Measurements from ENCODE around the gene LATS2.

The LATS2 gene

GRCh38 chr13:21061029-21061763, at the start of gene LATS2:
Gene LATS2, minus strand, starts transcription at chr13:21061586. Its CDS starts 15,560 bp downstream, at chr13:21046026.
- in situ Hi-C loops (cut with HindIII; ENCODE audit: low sequenced_read_pairs): no loop called here

GRCh38 chr13:21109168-21109567, 47.8 kb upstream of the LATS2 start:
- in situ Hi-C loops (cut with HindIII; ENCODE audit: low sequenced_read_pairs): no loop called here

GRCh38 chr13:21106089-21106488, 44.7 kb upstream of the LATS2 start:
- in situ Hi-C loops (cut with HindIII; ENCODE audit: low sequenced_read_pairs): no loop called here

- in situ Hi-C loops (cut with HindIII; ENCODE audit: low sequenced_read_pairs): no loop called here
These were observed 43.0 kb upstream of the LATS2 start for GRCh38 chr13:21104199-21105019.

- in situ Hi-C loops (cut with HindIII; ENCODE audit: low sequenced_read_pairs): no loop called here
These were observed 40.6 kb upstream of the LATS2 start for GRCh38 chr13:21101865-21102576.

- in situ Hi-C loops (cut with HindIII; ENCODE audit: low sequenced_read_pairs): no loop called here
These were observed 39.8 kb upstream of the LATS2 start for GRCh38 chr13:21100994-21101757.

- in situ Hi-C loops (cut with HindIII; ENCODE audit: low sequenced_read_pairs): no loop called here
These were observed 38.8 kb upstream of the LATS2 start for GRCh38 chr13:21100211-21100610.

- in situ Hi-C loops (cut with HindIII; ENCODE audit: low sequenced_read_pairs): no loop called here
These were observed 33.9 kb upstream of the LATS2 start for GRCh38 chr13:21095311-21095710.

GRCh38 chr13:21089830-21090229, 28.4 kb upstream of the LATS2 start:
- in situ Hi-C loops (cut with HindIII; ENCODE audit: low sequenced_read_pairs): no loop called here

- in situ Hi-C loops (cut with HindIII; ENCODE audit: low sequenced_read_pairs): no loop called here
These were observed 27.1 kb upstream of the LATS2 start for GRCh38 chr13:21088534-21088933.

GRCh38 chr13:21086929-21087328, 25.5 kb upstream of the LATS2 start:
- in situ Hi-C loops (cut with HindIII; ENCODE audit: low sequenced_read_pairs): no loop called here

- in situ Hi-C loops (cut with HindIII; ENCODE audit: low sequenced_read_pairs): no loop called here
These were observed 20.5 kb upstream of the LATS2 start for GRCh38 chr13:21081926-21082325.

GRCh38 chr13:21080593-21080891, 19.2 kb upstream of the LATS2 start:
- in situ Hi-C loops (cut with HindIII; ENCODE audit: low sequenced_read_pairs): no loop called here

GRCh38 chr13:21079761-21080592, 18.6 kb upstream of the LATS2 start:
- in situ Hi-C loops (cut with HindIII; ENCODE audit: low sequenced_read_pairs): no loop called here

GRCh38 chr13:21079221-21079620, 17.8 kb upstream of the LATS2 start:
- in situ Hi-C loops (cut with HindIII; ENCODE audit: low sequenced_read_pairs): no loop called here

GRCh38 chr13:21078501-21078900, 17.1 kb upstream of the LATS2 start:
- in situ Hi-C loops (cut with HindIII; ENCODE audit: low sequenced_read_pairs): no loop called here

GRCh38 chr13:21077788-21078353, 16.5 kb upstream of the LATS2 start:
- in situ Hi-C loops (cut with HindIII; ENCODE audit: low sequenced_read_pairs): no loop called here

- in situ Hi-C loops (cut with HindIII; ENCODE audit: low sequenced_read_pairs): no loop called here
These were observed 15.8 kb upstream of the LATS2 start for GRCh38 chr13:21077076-21077787.

- in situ Hi-C loops (cut with HindIII; ENCODE audit: low sequenced_read_pairs): no loop called here
These were observed 14.9 kb upstream of the LATS2 start for GRCh38 chr13:21076253-21076652.
